ENCODE data around the gene KRTAP20-3. TPM values are rescaled to one million over a fixed set of nuclear protein-coding genes. Genes with fewer than 3 reads are reported as not detected.

Gene KRTAP20-3
- total RNA-seq, 4 donors from 2014 or later = not detected

DNA sequence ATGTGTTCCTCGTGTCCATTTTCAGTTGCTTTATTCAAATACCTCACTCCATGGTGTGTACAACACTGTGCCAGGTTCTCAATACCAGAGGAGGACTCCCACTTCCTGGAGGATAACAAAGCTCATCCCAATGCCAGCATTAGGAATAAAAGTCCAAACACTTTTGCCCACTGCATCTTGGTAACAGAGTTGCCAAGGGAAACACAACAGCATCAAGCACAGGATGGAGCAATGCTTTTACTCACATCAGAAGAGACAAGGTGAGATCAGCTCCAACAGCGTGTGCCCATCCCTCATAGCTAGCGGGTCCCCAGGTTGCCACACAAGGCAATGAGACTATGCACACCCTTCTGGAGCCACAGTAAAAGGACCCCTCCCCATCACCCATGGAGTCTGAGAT, 19.3 kb upstream of the KRTAP20-3 start:
- no peak overlapping the region for H3K4me3 ChIP-seq
- H3K27ac ChIP-seq = no peak overlapping the region
- H3K36me3 ChIP-seq = no peaks in the 10 kb centered on the region
- H3K9me3 ChIP-seq = no peaks in the 10 kb centered on the region
- no peaks in the 10 kb centered on the region for H3K4me1 ChIP-seq
- no peak for DNase-seq
- intact Hi-C loops (cut with DNase I; ENCODE audit: low total_unique reads) = no loop called here
- no peaks in the 10 kb centered on the region for H3K27me3 ChIP-seq
- TF ChIP-seq, protein P1, sequence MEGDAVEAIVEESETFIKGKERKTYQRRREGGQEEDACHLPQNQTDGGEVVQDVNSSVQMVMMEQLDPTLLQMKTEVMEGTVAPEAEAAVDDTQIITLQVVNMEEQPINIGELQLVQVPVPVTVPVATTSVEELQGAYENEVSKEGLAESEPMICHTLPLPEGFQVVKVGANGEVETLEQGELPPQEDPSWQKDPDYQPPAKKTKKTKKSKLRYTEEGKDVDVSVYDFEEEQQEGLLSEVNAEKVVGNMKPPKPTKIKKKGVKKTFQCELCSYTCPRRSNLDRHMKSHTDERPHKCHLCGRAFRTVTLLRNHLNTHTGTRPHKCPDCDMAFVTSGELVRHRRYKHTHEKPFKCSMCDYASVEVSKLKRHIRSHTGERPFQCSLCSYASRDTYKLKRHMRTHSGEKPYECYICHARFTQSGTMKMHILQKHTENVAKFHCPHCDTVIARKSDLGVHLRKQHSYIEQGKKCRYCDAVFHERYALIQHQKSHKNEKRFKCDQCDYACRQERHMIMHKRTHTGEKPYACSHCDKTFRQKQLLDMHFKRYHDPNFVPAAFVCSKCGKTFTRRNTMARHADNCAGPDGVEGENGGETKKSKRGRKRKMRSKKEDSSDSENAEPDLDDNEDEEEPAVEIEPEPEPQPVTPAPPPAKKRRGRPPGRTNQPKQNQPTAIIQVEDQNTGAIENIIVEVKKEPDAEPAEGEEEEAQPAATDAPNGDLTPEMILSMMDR (IDR thresholded peaks at IDR 0.05) = no peak
- TF ChIP-seq POLR2A (IDR thresholded peaks at IDR 0.05) = no peak

DNA sequence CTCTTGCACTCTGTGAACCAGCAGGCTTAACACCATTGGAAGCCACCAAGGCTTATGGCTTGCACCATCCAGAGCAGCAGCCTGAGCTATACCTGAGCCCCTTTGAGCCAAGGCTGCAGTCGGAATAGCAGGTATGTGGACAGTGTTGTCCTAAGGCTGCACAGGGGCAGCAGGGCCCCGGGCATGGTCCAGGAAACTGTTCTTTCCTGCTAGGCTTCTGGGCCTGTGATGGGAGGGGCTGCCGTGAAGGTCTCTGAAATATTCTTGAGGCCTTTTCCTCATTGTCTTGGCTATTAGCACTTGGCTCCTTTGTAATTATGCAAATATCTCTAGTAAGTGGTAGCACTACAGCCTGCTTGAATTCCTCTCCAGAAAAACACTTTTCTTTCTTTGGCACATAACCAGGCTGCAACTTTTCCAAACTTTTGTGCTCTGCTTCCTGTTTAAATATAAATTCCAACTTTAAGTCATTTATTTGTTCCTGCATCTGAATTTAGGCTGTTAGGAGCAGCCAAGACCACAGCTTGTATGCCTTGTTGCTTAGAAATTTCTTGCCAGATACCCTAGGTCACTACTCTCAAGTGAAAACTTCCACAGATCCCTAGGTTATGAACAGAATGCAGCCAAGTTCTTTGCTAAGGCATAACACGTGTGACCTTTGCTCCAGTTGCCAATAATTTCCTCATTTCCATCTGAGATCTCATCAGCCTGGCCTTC, 17.1 kb upstream of the KRTAP20-3 start:
- TF ChIP-seq POLR2A (IDR thresholded peaks at IDR 0.05) = no peak
- TF ChIP-seq, protein P1 (IDR thresholded peaks at IDR 0.05) = no peak
- DNase-seq = no peak
- no peaks in the 10 kb centered on the region for H3K36me3 ChIP-seq
- no peaks in the 10 kb centered on the region for H3K27me3 ChIP-seq
- H3K4me3 ChIP-seq = no peak overlapping the region
- intact Hi-C loops (cut with DNase I; ENCODE audit: low total_unique reads) = no loop called here
- H3K27ac ChIP-seq = no peak overlapping the region
- H3K9me3 ChIP-seq = no peaks in the 10 kb centered on the region
- no peaks in the 10 kb centered on the region for H3K4me1 ChIP-seq

DNA sequence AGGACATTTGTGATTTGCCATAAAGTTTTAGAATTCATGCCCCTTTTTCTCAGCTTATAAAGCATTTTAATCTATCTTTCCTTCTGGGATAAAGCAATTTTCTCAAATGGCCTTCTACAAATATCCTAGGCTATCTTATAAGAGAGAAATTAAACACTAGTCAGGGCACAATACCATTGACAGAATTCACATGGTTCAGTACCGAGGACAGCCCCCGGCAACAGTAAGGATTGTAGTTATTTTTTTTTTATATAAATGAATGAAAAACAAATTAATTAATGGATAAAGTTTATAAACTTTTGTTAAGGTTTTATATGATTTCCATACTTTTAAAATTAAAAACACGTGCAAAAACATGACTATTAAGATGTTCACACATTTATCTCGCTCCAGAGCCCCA, 14.6 kb upstream of the KRTAP20-3 start:
- DNase-seq = no peak
- H3K4me3 ChIP-seq = no peak overlapping the region
- H3K4me1 ChIP-seq = no peaks in the 10 kb centered on the region
- intact Hi-C loops (cut with DNase I; ENCODE audit: low total_unique reads) = no loop called here
- H3K36me3 ChIP-seq = no peaks in the 10 kb centered on the region
- H3K27ac ChIP-seq = no peak overlapping the region
- H3K27me3 ChIP-seq = no peaks in the 10 kb centered on the region
- H3K9me3 ChIP-seq = no peaks in the 10 kb centered on the region
- TF ChIP-seq, protein P1 (IDR thresholded peaks at IDR 0.05) = no peak
- no peak for TF ChIP-seq POLR2A (IDR thresholded peaks at IDR 0.05)

- Histone ChIP-seq H3K4me3 (no peak overlapping the region), H3K27me3 (no peaks in the 10 kb centered on the region), H3K27ac (no peak overlapping the region), H3K9me3 (no peaks in the 10 kb centered on the region), H3K4me1 (no peaks in the 10 kb centered on the region), H3K36me3 (no peaks in the 10 kb centered on the region)
- DNase-seq = no peak
- TF ChIP-seq, protein P1 (IDR thresholded peaks at IDR 0.05) = no peak
- no peak for TF ChIP-seq POLR2A (IDR thresholded peaks at IDR 0.05)
- intact Hi-C loops (cut with DNase I; ENCODE audit: low total_unique reads) = no loop called here
These were observed 13.5 kb upstream of the KRTAP20-3 start for GRCh38 chr21:30629200-30629599.

DNA sequence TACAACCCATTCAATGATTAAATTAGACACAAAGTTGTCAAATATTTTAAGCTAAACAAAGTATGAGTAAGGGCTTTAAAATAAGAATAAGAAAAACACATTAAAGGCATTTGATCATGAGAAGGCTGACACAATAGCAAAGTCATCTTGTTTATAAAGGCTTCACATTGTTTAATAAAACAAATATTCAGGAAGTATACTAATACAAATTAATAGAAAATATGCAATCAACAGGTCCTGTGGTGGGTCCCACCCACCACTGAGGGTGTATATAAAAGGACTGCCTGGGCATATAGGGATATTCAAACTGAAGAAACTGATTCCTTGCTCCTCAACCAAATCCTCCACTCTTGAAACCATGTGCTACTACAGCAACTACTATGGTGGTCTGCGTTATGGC, 7.8 kb upstream of the KRTAP20-3 start, which contains the start of gene KRTAP20-2:
Gene KRTAP20-2, plus strand, starts transcription at position 301 of the 400 bp plus-strand sequence. Its CDS starts 58 bp downstream, at position 359.
- no peaks in the 10 kb centered on the region for H3K9me3 ChIP-seq
- no peak within 1 kb of the TSS for H3K4me3 ChIP-seq
- intact Hi-C loops (cut with DNase I; ENCODE audit: low total_unique reads) = no loop called here
- no peak for DNase-seq
- no peak within 1 kb of the TSS for H3K27ac ChIP-seq
- H3K27me3 ChIP-seq = no peaks in the 10 kb centered on the region
- TF ChIP-seq, protein P1 (IDR thresholded peaks at IDR 0.05) = no peak
- no peak for TF ChIP-seq POLR2A (IDR thresholded peaks at IDR 0.05)
- H3K4me1 ChIP-seq = no peaks in the 10 kb centered on the region
- H3K36me3 ChIP-seq = no peaks in the 10 kb centered on the region

Data from uterus (tissue), 4 donors.